Adrenal gland (tissue), 5 donors: ENCODE data around the gene TSPO.
A peak's percentile ranks its signal among the peaks of the same experiment; 100 is the strongest.

Experiments
- CTCF ChIP-seq, 6 experiments: fragments of 450-650 bp in 4 of 6; fragments of 200-600 bp in 2 of 6; sonication (generic) in 1 of 6; IDR thresholded peaks; 1 replicate in 5 of 6; 2 replicates in 1 of 6; pipeline versions ENCODE4 v1.5.1 to v1.8.0; 2016 to 2021; ENCODE audit warnings: antibody characterized with exemption in 6 of 6, mild to moderate bottlenecking in 2 of 6, moderate library complexity in 1 of 6
- POLR2A ChIP-seq, 2 donors: fragments of 450-650 bp; IDR thresholded peaks; one replicate each; pipeline ENCODE4 v1.6.1; 2017; ENCODE audit warnings: antibody characterized with exemption in 2 of 2, mild to moderate bottlenecking in 2 of 2, moderate library complexity in 1 of 2
- donor health status: DM: no; HTN: no; CAD: no.

- TF ChIP-seq CTCF (IDR thresholded peaks at IDR 0.05) (peak; percentile 31 to 58 (median 50)), POLR2A (IDR thresholded peaks at IDR 0.05) (no peak)
These were observed 15.1 kb upstream of the TSPO start for GRCh38 chr22:43136255-43136654.
